GM12878 (cell line): ENCODE results near the gene KCNJ14. TPM values are rescaled to one million over a fixed set of nuclear protein-coding genes. Genes with fewer than 3 reads are reported as not detected.

Source experiments
- BMI1 ChIP-seq: fragments of 450-650 bp; IDR thresholded peaks from 2 replicates; pipeline ENCODE4 v1.6.1; 2016; ENCODE audit warnings: mild to moderate bottlenecking, moderate library complexity, borderline replicate concordance
- CBX5 ChIP-seq: sonication (generic); IDR thresholded peaks from 2 replicates; pipeline ENCODE4 v1.6.1; 2016; ENCODE audit warnings: low read depth, moderate library complexity, mild to moderate bottlenecking, inconsistent platforms
- CHD4 ChIP-seq: fragments of 200-600 bp; sonication (generic); IDR thresholded peaks from 2 replicates; pipeline ENCODE4 v1.6.1; 2016; ENCODE audit warnings: mild to moderate bottlenecking
- EED ChIP-seq: sonication (generic); IDR thresholded peaks from 2 replicates; pipeline ENCODE4 v1.6.1; 2016; ENCODE audit warnings: antibody characterized with exemption, low read depth
- EGR1 ChIP-seq, 2 experiments: IDR thresholded peaks; 1 replicate in 1 of 2; 2 replicates in 1 of 2; pipeline ENCODE4 v1.6.1; 2011 to 2012; ENCODE audit warnings: low read depth in 2 of 2, low read length in 2 of 2, borderline replicate concordance in 1 of 2, mild to moderate bottlenecking in 1 of 2, moderate library complexity in 1 of 2
- HCFC1 ChIP-seq: fragments of 150-350 bp; IDR thresholded peaks from 2 replicates; pipeline ENCODE4 v1.6.1; 2014; ENCODE audit warnings: low read length
- IKZF1 ChIP-seq: fragments of 450-650 bp; conservative IDR thresholded peaks from 2 replicates; pipeline ENCODE4 v1.6.1; 2017; ENCODE audit warnings: antibody characterized with exemption, mild to moderate bottlenecking
- IKZF2 ChIP-seq, 2 experiments: fragments of 450-650 bp; IDR thresholded peaks; 2 replicates each; pipeline ENCODE4 v1.6.1; 2017; ENCODE audit warnings: mild to moderate bottlenecking in 2 of 2, moderate library complexity in 2 of 2
- NBN ChIP-seq: fragments of 450-650 bp; IDR thresholded peaks from 2 replicates; pipeline ENCODE4 v1.6.1; 2016
- POU2F2 ChIP-seq: IDR thresholded peaks from 3 replicates; pipeline ENCODE4 v1.6.1; 2011; ENCODE audit warnings: low read depth, mild to moderate bottlenecking, low read length, borderline replicate concordance
- WRNIP1 ChIP-seq: IDR thresholded peaks from 2 replicates; pipeline ENCODE4 v1.6.1; 2011; ENCODE audit warnings: low read depth, low read length, improper control_type of control experiment, borderline replicate concordance
- ZNF274 ChIP-seq: IDR thresholded peaks from one replicate; pipeline ENCODE4 v1.8.0; 2011; ENCODE audit not compliant: insufficient read length, insufficient read depth
- ZZZ3 ChIP-seq: IDR thresholded peaks from 2 replicates; pipeline ENCODE4 v1.6.1; 2011; ENCODE audit warnings: low read depth; ENCODE audit not compliant: control insufficient read depth, insufficient read length
- polyA plus RNA-seq, 11 experiments: library from polyadenylated mRNA; depleted of rRNA in 4 of 11; unstranded in 6 of 11; stranded (reverse) in 5 of 11; fragments of >200 nt; fragmentation: Nextera tagmentation in 4 of 11; fragmentation: Illumina TruSeq in 1 of 11; extraction: Ambion mirVana in 4 of 11; extraction: Trizol in 1 of 11; gene quantifications; 1 replicate in 1 of 11; 2 replicates in 10 of 11; pipeline versions ENCODE4 v1.2.1 to v1.2.3, GENCODE V29; 2011 to 2016; ENCODE audit warnings: inconsistent platforms in 2 of 11, missing spikeins in 2 of 11, low read depth in 1 of 11
- total RNA-seq, 4 experiments: library from RNA; depleted of rRNA in 3 of 4; stranded (reverse); fragments of >200 nt in 3 of 4; fragmentation: Illumina TruSeq in 1 of 4; extraction: Trizol in 1 of 4; gene quantifications; 2 replicates each; pipeline versions ENCODE4 v1.2.1 to v1.2.3, GENCODE V29; 2013 to 2021
- TF ChIP-seq, protein P1 (sequence below): IDR thresholded peaks from 2 replicates; pipeline ENCODE4 v1.6.1; 2011; ENCODE audit warnings: borderline replicate concordance, low read depth, mild to moderate bottlenecking, moderate library complexity, mixed read lengths, low read length; ENCODE audit not compliant: insufficient read depth; ENCODE audit errors: extremely low read length
- TF ChIP-seq, protein P2 (sequence below): fragments of 450-650 bp; IDR thresholded peaks from 2 replicates; pipeline ENCODE4 v1.6.1; 2017; ENCODE audit warnings: antibody characterized with exemption, mild to moderate bottlenecking, moderate library complexity
- TF ChIP-seq, protein P3 (sequence below): IDR thresholded peaks from 2 replicates; pipeline ENCODE4 v1.6.1; 2012; ENCODE audit warnings: mild to moderate bottlenecking, low read depth, low read length
- TF ChIP-seq, protein P4 (sequence below): fragments of 450-650 bp; IDR thresholded peaks from 2 replicates; pipeline ENCODE4 v1.6.1; 2017; ENCODE audit warnings: low read depth, mild to moderate bottlenecking, moderate library complexity
- TF ChIP-seq, protein P5 (sequence below): fragments of 450-650 bp; formaldehyde crosslinking; IDR thresholded peaks from 2 replicates; pipeline ENCODE4 v1.4.0; 2020; ENCODE audit warnings: mild to moderate bottlenecking, moderate library complexity

The KCNJ14 gene
- total and polyA plus RNA-seq, 10 of the 15 experiments (the other 5 are each of a cell fraction or from before 2014, with no cell fraction given), result 0.24 to 1.4 (median 0.42) TPM

DNA sequence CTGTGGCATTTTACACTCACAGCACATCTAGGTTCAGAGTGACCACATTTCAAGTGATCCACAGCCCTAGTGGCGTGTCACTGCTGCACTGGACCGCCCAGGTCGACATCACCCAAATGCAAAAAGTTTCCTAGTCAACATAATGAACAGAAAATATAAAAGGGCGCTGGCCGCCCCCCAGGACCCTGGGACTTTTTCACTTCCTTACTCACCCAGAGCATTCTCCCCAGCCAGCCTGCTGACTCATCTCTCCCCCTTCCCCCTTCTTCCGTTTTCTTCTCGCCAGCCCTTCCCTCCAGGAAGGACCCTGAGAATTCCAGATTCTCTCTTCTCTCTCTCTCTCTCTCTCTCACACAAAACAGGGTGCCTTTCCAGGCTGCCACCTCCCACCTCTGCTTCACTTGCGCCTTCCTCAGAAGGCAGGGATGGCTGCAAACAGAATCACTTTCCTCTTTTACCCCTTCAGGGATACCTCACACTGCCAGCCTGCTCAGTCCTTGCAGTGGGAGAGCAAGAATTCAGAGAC lies 30.6 kb upstream of the KCNJ14 start (continued):
- TF ChIP-seq, protein P1, sequence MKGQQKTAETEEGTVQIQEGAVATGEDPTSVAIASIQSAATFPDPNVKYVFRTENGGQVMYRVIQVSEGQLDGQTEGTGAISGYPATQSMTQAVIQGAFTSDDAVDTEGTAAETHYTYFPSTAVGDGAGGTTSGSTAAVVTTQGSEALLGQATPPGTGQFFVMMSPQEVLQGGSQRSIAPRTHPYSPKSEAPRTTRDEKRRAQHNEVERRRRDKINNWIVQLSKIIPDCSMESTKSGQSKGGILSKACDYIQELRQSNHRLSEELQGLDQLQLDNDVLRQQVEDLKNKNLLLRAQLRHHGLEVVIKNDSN, result no peak
- TF ChIP-seq POU2F2, result no peak
- no peak for TF ChIP-seq EGR1 (IDR thresholded peaks at IDR 0.05; ENCODE audit: borderline replicate concordance in 1 of 2, low read depth in 2 of 2, low read length in 2 of 2)
- no peak for TF ChIP-seq CHD4
- TF ChIP-seq, protein P2, sequence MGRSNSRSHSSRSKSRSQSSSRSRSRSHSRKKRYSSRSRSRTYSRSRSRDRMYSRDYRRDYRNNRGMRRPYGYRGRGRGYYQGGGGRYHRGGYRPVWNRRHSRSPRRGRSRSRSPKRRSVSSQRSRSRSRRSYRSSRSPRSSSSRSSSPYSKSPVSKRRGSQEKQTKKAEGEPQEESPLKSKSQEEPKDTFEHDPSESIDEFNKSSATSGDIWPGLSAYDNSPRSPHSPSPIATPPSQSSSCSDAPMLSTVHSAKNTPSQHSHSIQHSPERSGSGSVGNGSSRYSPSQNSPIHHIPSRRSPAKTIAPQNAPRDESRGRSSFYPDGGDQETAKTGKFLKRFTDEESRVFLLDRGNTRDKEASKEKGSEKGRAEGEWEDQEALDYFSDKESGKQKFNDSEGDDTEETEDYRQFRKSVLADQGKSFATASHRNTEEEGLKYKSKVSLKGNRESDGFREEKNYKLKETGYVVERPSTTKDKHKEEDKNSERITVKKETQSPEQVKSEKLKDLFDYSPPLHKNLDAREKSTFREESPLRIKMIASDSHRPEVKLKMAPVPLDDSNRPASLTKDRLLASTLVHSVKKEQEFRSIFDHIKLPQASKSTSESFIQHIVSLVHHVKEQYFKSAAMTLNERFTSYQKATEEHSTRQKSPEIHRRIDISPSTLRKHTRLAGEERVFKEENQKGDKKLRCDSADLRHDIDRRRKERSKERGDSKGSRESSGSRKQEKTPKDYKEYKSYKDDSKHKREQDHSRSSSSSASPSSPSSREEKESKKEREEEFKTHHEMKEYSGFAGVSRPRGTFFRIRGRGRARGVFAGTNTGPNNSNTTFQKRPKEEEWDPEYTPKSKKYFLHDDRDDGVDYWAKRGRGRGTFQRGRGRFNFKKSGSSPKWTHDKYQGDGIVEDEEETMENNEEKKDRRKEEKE, result no peak
- TF ChIP-seq WRNIP1, result no peak
- TF ChIP-seq, protein P3, sequence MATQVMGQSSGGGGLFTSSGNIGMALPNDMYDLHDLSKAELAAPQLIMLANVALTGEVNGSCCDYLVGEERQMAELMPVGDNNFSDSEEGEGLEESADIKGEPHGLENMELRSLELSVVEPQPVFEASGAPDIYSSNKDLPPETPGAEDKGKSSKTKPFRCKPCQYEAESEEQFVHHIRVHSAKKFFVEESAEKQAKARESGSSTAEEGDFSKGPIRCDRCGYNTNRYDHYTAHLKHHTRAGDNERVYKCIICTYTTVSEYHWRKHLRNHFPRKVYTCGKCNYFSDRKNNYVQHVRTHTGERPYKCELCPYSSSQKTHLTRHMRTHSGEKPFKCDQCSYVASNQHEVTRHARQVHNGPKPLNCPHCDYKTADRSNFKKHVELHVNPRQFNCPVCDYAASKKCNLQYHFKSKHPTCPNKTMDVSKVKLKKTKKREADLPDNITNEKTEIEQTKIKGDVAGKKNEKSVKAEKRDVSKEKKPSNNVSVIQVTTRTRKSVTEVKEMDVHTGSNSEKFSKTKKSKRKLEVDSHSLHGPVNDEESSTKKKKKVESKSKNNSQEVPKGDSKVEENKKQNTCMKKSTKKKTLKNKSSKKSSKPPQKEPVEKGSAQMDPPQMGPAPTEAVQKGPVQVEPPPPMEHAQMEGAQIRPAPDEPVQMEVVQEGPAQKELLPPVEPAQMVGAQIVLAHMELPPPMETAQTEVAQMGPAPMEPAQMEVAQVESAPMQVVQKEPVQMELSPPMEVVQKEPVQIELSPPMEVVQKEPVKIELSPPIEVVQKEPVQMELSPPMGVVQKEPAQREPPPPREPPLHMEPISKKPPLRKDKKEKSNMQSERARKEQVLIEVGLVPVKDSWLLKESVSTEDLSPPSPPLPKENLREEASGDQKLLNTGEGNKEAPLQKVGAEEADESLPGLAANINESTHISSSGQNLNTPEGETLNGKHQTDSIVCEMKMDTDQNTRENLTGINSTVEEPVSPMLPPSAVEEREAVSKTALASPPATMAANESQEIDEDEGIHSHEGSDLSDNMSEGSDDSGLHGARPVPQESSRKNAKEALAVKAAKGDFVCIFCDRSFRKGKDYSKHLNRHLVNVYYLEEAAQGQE, result no peak
- TF ChIP-seq IKZF1, result peak; percentile 92
- TF ChIP-seq BMI1, result no peak
- TF ChIP-seq, protein P4, sequence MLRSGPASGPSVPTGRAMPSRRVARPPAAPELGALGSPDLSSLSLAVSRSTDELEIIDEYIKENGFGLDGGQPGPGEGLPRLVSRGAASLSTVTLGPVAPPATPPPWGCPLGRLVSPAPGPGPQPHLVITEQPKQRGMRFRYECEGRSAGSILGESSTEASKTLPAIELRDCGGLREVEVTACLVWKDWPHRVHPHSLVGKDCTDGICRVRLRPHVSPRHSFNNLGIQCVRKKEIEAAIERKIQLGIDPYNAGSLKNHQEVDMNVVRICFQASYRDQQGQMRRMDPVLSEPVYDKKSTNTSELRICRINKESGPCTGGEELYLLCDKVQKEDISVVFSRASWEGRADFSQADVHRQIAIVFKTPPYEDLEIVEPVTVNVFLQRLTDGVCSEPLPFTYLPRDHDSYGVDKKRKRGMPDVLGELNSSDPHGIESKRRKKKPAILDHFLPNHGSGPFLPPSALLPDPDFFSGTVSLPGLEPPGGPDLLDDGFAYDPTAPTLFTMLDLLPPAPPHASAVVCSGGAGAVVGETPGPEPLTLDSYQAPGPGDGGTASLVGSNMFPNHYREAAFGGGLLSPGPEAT, result peak; percentile 81
- peak; percentile 95 for TF ChIP-seq IKZF2 (IDR thresholded peaks at IDR 0.05)
- no peak for TF ChIP-seq HCFC1
- no peak for TF ChIP-seq ZNF274
- no peak for TF ChIP-seq CBX5
- TF ChIP-seq NBN, result peak; percentile 59; the same call in 1 of the 2 replicates
- TF ChIP-seq, protein P5, sequence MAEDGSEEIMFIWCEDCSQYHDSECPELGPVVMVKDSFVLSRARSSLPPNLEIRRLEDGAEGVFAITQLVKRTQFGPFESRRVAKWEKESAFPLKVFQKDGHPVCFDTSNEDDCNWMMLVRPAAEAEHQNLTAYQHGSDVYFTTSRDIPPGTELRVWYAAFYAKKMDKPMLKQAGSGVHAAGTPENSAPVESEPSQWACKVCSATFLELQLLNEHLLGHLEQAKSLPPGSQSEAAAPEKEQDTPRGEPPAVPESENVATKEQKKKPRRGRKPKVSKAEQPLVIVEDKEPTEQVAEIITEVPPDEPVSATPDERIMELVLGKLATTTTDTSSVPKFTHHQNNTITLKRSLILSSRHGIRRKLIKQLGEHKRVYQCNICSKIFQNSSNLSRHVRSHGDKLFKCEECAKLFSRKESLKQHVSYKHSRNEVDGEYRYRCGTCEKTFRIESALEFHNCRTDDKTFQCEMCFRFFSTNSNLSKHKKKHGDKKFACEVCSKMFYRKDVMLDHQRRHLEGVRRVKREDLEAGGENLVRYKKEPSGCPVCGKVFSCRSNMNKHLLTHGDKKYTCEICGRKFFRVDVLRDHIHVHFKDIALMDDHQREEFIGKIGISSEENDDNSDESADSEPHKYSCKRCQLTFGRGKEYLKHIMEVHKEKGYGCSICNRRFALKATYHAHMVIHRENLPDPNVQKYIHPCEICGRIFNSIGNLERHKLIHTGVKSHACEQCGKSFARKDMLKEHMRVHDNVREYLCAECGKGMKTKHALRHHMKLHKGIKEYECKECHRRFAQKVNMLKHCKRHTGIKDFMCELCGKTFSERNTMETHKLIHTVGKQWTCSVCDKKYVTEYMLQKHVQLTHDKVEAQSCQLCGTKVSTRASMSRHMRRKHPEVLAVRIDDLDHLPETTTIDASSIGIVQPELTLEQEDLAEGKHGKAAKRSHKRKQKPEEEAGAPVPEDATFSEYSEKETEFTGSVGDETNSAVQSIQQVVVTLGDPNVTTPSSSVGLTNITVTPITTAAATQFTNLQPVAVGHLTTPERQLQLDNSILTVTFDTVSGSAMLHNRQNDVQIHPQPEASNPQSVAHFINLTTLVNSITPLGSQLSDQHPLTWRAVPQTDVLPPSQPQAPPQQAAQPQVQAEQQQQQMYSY (CRISPR knock-in tag), result no peak
- TF ChIP-seq ZZZ3, result no peak
- TF ChIP-seq EED, result peak; percentile 89
